PC-9 (cell line): ENCODE measurements around the gene RREB1. TPM values are rescaled to one million over a fixed set of nuclear protein-coding genes. Genes with fewer than 3 reads are reported as not detected.

ENCODE experiments used
- BruUV-seq: library from RNA; stranded (reverse); fragments of 400-500 nt; replicated peaks from 2 replicates; lab custom pipeline; 2021; lab: Mats Ljungman, UMichigan
- CTCF ChIA-PET: fragments of 300-600 bp; sonication (Branson Sonifier 250); formaldehyde crosslinking; loops from one replicate; lab custom pipeline; 2022; ENCODE audit warnings: antibody characterized with exemption; lab: Charles Lee
- POLR2A ChIA-PET: fragments of 300-600 bp; sonication (Branson Sonifier 250); formaldehyde crosslinking; loops from one replicate; lab custom pipeline; 2022; ENCODE audit warnings: antibody characterized with exemption; ENCODE audit not compliant: unreplicated experiment; lab: Charles Lee
- DNase-seq, 2 experiments: peaks; one replicate each; pipeline versions ENCODE4 v3.0.0 to v3.0.0-alpha.2; 2015 to 2022; ENCODE audit warnings: mixed read lengths in 1 of 2
- H2AFZ ChIP-seq: fragments of 200-600 bp; sonication (generic); 2 replicates; pipeline ENCODE4 v1.8.1; 2017; ENCODE audit warnings: antibody characterized with exemption
- H3F3A ChIP-seq: fragments of 200-600 bp; sonication (generic); 2 replicates; pipeline ENCODE4 v1.8.1; 2017; ENCODE audit warnings: antibody characterized with exemption, mild to moderate bottlenecking, low read depth; ENCODE audit not compliant: insufficient read depth
- H3K27ac ChIP-seq: fragments of 200-600 bp; sonication (generic); 2 replicates; pipeline ENCODE4 v1.6.1; 2016; ENCODE audit warnings: mixed run types
- H3K27me3 ChIP-seq: fragments of 200-600 bp; sonication (generic); 2 replicates; pipeline ENCODE4 v1.6.1; 2016; ENCODE audit warnings: low read depth, mixed run types; ENCODE audit not compliant: insufficient read depth
- H3K36me3 ChIP-seq: fragments of 200-600 bp; sonication (generic); 2 replicates; pipeline ENCODE4 v1.6.1; 2016; ENCODE audit warnings: low read depth, mixed run types
- H3K4me1 ChIP-seq: fragments of 200-600 bp; sonication (generic); replicated peaks from 2 replicates; pipeline ENCODE4 v1.6.1; 2016; ENCODE audit warnings: mixed run types; ENCODE audit not compliant: insufficient read depth
- H3K4me2 ChIP-seq: fragments of 200-600 bp; sonication (generic); 2 replicates; pipeline ENCODE4 v1.6.1; 2017; ENCODE audit warnings: mixed run types
- H3K4me3 ChIP-seq: fragments of 200-600 bp; sonication (generic); 2 replicates; pipeline ENCODE4 v1.6.1; 2016; ENCODE audit warnings: mixed run types
- H3K79me2 ChIP-seq: fragments of 200-600 bp; sonication (generic); 2 replicates; pipeline ENCODE4 v1.6.1; 2017; ENCODE audit warnings: low read depth, mixed run types
- H3K9me2 ChIP-seq: fragments of 200-600 bp; sonication (generic); 2 replicates; pipeline ENCODE4 v1.8.1; 2017; ENCODE audit warnings: mild to moderate bottlenecking; ENCODE audit not compliant: insufficient read depth
- H3K9me3 ChIP-seq: fragments of 200-600 bp; sonication (generic); 2 replicates; pipeline ENCODE4 v1.8.1; 2016; ENCODE audit warnings: low read depth; ENCODE audit not compliant: insufficient read depth
- H4K20me1 ChIP-seq: fragments of 200-600 bp; sonication (generic); 2 replicates; pipeline ENCODE4 v1.8.1; 2017; ENCODE audit not compliant: insufficient read depth
- EZH2 ChIP-seq: fragments of 200-600 bp; sonication (generic); IDR thresholded peaks from 2 replicates; pipeline ENCODE4 v1.8.0; 2017; ENCODE audit warnings: antibody characterized with exemption, low read depth
- intact Hi-C: fragments of 100-400 bp; cut with micrococcal nuclease; formaldehyde crosslinking; loops from one replicate; pipeline ENCODE4 v1.10.0; 2022; ENCODE audit not compliant: unreplicated experiment
- total RNA-seq: library from RNA; stranded (reverse); gene quantifications from 2 replicates; pipeline ENCODE4 v1.2.3, GENCODE V29; 2021
- TF ChIP-seq, protein P1 (sequence below): fragments of 200-600 bp; sonication (generic); conservative IDR thresholded peaks from 2 replicates; pipeline ENCODE4 v1.6.1; 2017; ENCODE audit warnings: mixed run types, antibody characterized with exemption, mild to moderate bottlenecking, moderate library complexity

Gene RREB1
- total RNA-seq, 1 experiment from 2014 or later, result 38.4 TPM

DNA sequence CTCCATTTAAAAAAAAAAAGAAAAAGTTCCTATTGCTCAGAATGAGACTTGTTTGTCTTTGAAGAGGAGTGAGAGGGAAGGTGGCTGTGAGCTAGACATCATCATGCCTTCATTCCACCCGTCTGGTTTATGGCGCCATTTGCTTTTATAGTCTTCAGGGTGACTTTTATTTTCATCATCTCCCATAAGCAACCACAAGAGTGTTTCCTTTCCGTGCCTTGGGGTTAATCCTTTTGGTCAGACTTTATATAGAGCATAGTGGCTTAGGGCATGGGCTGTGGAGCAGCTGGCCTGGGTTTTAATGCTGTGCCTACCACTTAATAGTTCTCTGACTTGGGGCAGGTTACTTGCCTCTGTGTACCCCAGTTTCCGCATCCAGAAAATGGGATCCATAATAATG is 77.8 kb downstream of the RREB1 start:
- Histone ChIP-seq H3K4me1 (no peaks in the 10 kb centered on the region), H3K27me3 (no peaks in the 10 kb centered on the region), H3K4me3 (no peak overlapping the region), H3K9me2 (no peaks in the 10 kb centered on the region), H3K27ac (no peak overlapping the region), H3F3A (no peaks in the 10 kb centered on the region), H3K79me2 (no peaks in the 10 kb centered on the region), H4K20me1 (no peaks in the 10 kb centered on the region), H3K4me2 (no peak overlapping the region), H2AFZ (no peak overlapping the region), H3K9me3 (no peaks in the 10 kb centered on the region), H3K36me3 (peaks cover 3% of the 10 kb centered on the region; the same call in 1 of the 2 replicates)
- ChIA-PET POLR2A (no interaction called here), CTCF (no interaction called here)
- intact Hi-C loops, result no loop called here
- no peak for TF ChIP-seq EZH2
- TF ChIP-seq, protein P1, sequence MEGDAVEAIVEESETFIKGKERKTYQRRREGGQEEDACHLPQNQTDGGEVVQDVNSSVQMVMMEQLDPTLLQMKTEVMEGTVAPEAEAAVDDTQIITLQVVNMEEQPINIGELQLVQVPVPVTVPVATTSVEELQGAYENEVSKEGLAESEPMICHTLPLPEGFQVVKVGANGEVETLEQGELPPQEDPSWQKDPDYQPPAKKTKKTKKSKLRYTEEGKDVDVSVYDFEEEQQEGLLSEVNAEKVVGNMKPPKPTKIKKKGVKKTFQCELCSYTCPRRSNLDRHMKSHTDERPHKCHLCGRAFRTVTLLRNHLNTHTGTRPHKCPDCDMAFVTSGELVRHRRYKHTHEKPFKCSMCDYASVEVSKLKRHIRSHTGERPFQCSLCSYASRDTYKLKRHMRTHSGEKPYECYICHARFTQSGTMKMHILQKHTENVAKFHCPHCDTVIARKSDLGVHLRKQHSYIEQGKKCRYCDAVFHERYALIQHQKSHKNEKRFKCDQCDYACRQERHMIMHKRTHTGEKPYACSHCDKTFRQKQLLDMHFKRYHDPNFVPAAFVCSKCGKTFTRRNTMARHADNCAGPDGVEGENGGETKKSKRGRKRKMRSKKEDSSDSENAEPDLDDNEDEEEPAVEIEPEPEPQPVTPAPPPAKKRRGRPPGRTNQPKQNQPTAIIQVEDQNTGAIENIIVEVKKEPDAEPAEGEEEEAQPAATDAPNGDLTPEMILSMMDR, result no peak
- no peak for DNase-seq
- no TSS peak for BruUV-seq

DNA sequence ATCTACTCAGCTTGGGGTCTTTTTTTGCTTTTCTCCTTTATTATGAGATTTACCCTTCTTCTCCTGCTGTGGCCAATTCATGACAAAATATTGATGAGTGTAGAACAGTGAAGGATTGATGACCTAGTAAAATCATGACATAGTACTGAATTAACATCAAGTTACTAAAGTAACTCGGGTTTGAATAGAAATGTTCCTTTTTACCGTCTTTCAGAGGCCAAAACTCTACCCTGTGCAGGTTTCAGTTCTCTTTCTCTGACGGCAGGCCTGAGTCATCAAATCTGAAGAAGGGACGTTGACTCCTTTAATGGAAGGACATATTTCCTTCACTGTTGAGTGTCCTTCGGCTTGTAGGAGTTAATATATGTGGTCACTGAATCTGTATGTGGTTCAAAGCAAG is 80.7 kb downstream of the RREB1 start:
- intact Hi-C loops, result no loop called here
- Histone ChIP-seq H3K4me2 (no peak overlapping the region), H3K27me3 (no peaks in the 10 kb centered on the region), H3K4me3 (no peak overlapping the region), H3F3A (no peaks in the 10 kb centered on the region; the same call in 1 of the 2 replicates), H2AFZ (no peak overlapping the region), H4K20me1 (no peaks in the 10 kb centered on the region), H3K79me2 (no peaks in the 10 kb centered on the region), H3K9me3 (no peaks in the 10 kb centered on the region), H3K36me3 (peaks cover 7% of the 10 kb centered on the region), H3K4me1 (no peaks in the 10 kb centered on the region), H3K9me2 (no peaks in the 10 kb centered on the region), H3K27ac (no peak overlapping the region)
- no peak for DNase-seq
- CTCF ChIA-PET, result no interaction called here
- no TSS peak for BruUV-seq
- TF ChIP-seq, protein P1, result no peak
- TF ChIP-seq EZH2, result no peak
- POLR2A ChIA-PET, result interaction anchor here (0.6 kb wide), 1 partner anchor 8 kb away, joined by 3 read pairs; no protein-coding TSS in a partner anchor

DNA sequence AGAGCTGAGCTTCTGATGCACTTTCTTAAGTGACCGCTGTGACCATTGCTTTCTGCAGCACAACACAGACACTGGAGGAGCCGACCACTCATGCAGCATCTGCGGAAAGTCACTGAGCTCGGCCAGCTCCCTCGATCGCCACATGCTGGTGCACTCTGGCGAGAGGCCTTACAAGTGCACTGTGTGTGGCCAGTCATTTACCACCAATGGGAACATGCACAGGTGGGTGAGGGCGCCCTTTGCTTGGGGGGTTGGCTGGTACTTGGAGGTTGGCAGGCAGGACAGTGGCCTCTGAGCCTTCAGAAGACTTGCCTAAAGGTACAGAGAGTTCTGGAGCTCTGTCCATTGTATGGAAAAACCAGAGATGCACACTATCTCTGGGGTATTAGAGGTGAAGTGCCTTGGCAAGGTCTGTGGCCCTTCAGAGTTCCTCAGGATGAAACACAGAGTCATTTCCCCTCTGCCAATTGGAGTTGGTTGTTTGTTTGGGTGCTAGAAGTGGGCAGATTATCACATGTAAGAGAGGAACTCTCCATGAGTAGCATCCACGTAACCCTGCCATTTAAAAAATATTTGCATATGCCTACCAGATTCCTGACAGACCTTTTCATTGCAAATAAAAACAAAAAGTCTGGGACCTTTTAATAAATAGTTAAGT is 81.5 kb downstream of the RREB1 start:
- H3K4me1 ChIP-seq, result no peaks in the 10 kb centered on the region
- no peak for TF ChIP-seq EZH2
- TF ChIP-seq, protein P1, result no peak
- no peaks in the 10 kb centered on the region; the same call in 1 of the 2 replicates for H3F3A ChIP-seq
- BruUV-seq, result no TSS peak
- ChIA-PET POLR2A (interaction anchor here (0.6 kb wide), 1 partner anchor 9 kb away, joined by 3 read pairs; no protein-coding TSS in a partner anchor), CTCF (no interaction called here)
- H3K4me2 ChIP-seq, result no peak overlapping the region
- no peaks in the 10 kb centered on the region for H3K79me2 ChIP-seq
- intact Hi-C loops, result no loop called here
- no peaks in the 10 kb centered on the region for H3K27me3 ChIP-seq
- no peaks in the 10 kb centered on the region for H3K9me2 ChIP-seq
- H3K36me3 ChIP-seq, result peaks cover 9% of the 10 kb centered on the region
- no peaks in the 10 kb centered on the region for H4K20me1 ChIP-seq
- no peak overlapping the region for H2AFZ ChIP-seq
- H3K9me3 ChIP-seq, result no peaks in the 10 kb centered on the region
- H3K4me3 ChIP-seq, result no peak overlapping the region
- no peak for DNase-seq
- no peak overlapping the region for H3K27ac ChIP-seq
